GM18861 (cell line): ENCODE data around the gene TMEM221.

Experiments
- ATAC-seq: cut with Tn5 transposase; IDR thresholded peaks from one replicate; pipeline ENCODE4 v1.9.1; 2021; ENCODE audit not compliant: unreplicated experiment

The TMEM221 gene

DNA sequence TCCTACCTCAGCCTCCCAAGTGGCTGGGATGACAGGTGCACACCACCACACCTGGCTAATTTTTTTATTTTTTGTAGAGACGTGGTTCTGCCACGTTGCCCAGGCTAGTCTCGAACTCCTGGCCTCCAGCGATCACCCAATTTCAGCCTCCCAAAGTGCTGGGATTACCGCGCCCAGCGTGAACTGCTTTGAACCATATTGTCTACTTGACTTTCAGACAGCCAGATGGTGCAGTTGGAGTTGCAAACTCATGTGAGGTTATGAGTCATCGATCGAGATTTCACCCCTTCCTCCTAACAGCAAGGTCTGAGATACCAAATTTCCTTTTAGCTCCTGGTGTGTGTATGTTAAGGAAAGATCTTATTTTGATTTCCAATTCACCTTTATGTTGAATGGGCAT is 24.6 kb upstream of the TMEM221 start:
- ATAC-seq: no peak

- ATAC-seq: no peak
Observed at GRCh38 chr19:17471410-17472125, 23.1 kb upstream of the TMEM221 start.

DNA sequence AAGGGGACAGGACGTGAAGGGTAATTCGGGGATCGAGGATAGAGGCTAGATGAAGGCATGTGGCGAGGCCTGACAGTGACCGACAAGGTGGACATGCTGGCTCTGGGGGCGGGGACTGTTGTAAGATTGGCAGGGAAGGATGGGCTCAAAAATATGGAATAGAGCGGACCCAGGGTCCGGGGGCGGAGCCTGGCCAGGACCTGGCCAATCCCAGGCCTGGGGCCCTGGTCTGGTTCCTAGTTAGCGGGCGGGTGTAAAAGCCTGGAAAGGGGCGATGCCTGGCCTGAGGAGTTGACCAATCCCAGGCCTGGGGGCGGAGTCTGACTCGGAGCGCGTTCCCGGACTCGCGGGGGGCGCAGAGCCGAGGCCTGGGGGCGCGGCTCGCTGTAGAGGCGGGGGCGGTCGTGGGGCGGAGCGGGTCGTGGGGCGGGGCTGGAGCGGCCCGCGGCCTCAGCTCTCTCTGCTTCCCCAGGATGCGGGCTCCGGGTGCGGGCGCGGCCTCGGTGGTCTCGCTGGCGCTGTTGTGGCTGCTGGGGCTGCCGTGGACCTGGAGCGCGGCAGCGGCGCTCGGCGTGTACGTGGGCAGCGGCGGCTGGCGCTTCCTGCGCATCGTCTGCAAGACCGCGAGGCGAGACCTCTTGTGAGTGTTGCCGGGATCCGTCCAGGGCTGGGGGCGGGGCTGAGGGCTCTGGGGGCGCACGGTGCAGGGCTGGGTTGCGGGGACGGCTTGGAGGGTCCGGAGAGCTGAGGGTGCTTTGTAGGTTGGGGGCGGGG is 21.8 kb upstream of the TMEM221 start, which contains the start of gene SLC27A1:
SLC27A1 (plus strand) TSS at position 457 of the 774 bp plus-strand sequence; CDS start at position 474, 17 bp downstream.
- ATAC-seq: peak; percentile 65

GRCh38 chr19:17469481-17470067 is 21.1 kb upstream of the TMEM221 start:
- ATAC-seq: peak; percentile 21

DNA sequence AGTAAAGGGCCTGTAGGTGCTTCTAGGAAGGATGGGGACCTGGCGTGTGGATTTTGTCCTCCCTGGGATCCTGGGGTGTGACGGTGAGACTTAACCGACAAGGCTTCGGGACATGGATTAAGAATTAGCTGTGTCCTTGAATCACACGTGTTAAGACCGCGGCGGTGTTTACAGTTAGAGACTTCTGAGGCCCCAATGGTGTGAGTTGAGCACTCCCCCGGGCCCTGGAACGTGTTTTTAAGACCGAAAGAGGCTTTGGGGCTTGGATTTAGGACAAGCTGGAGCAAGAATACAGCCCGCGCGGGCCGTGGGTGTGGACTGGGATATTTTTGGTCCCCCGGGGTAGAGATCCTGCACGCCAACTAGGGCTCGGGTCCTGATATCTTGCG is 20.6 kb upstream of the TMEM221 start:
- ATAC-seq: no peak

DNA sequence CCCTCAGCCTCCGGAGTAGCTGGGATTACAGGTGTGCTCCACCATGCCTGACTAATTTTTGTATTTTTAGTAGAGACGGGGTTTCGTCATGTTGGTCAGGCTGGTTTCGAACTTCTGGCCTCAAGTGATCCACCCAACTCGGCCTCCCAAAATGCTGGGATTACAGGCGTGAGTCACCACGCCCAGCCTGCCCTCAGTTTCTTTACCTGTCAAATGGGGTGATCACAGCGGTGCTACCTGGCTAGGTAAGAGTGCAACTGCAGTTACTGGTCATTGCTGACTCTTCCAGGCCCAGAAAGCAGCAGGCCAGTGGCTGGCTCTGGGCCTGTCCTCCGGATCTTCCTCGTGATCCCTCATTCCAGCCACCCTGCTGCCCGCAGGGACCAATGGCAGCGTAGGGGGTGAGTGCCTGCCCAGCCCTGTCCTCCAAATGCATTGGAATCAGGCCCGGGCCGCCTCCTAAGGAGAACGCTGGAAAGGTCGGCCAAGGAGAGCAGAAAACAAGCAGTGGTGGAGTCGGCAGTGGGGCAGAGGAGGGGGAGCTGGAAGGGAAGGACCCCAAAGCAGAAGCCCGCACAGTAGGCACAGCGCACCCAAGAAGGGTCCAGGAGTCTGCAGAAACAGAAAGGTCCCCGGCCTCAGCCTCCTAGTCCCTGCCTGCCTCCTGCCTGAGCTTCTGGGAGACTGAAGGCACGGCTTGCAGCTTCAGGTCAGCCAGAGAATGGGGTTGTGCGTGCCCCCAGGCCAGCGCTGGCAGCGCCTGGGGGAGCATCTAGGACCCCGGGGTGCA is 20.0 kb upstream of the TMEM221 start:
- ATAC-seq: no peak

GRCh38 chr19:17467471-17468301 is 19.2 kb upstream of the TMEM221 start:
- no peak for ATAC-seq

- no peak for ATAC-seq
Observed at GRCh38 chr19:17466487-17466850, 18.0 kb upstream of the TMEM221 start.

- ATAC-seq: no peak
Observed at GRCh38 chr19:17460372-17461230, 12.1 kb upstream of the TMEM221 start, which contains the start of gene NXNL1. Gene NXNL1 (minus strand): TSS chr19:17460926. CDS start chr19:17460869, 57 bp downstream.

DNA sequence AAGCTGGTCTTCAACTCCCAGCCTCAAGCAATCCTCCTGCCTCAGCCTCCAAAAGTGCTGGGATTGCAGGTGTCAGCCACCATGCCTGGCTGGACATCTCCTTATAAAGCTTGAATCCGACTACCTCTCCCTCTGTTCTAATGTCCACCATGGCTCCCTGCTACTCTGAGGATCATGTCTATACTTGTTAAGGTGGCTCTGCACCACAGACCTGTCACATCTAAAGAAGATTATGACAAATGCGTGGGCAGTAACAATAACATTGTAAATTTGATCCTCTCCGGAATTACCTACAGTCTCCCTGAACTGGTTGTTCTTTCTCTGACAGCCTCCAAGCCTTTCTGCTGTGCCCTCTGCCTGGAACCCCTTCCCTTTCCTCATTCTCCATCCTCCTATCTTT is 10.5 kb upstream of the TMEM221 start:
- no peak for ATAC-seq

GRCh38 chr19:17457616-17458015 is 9.1 kb upstream of the TMEM221 start:
- no peak for ATAC-seq

- ATAC-seq: no peak
Observed at GRCh38 chr19:17456127-17456526, 7.7 kb upstream of the TMEM221 start.

DNA sequence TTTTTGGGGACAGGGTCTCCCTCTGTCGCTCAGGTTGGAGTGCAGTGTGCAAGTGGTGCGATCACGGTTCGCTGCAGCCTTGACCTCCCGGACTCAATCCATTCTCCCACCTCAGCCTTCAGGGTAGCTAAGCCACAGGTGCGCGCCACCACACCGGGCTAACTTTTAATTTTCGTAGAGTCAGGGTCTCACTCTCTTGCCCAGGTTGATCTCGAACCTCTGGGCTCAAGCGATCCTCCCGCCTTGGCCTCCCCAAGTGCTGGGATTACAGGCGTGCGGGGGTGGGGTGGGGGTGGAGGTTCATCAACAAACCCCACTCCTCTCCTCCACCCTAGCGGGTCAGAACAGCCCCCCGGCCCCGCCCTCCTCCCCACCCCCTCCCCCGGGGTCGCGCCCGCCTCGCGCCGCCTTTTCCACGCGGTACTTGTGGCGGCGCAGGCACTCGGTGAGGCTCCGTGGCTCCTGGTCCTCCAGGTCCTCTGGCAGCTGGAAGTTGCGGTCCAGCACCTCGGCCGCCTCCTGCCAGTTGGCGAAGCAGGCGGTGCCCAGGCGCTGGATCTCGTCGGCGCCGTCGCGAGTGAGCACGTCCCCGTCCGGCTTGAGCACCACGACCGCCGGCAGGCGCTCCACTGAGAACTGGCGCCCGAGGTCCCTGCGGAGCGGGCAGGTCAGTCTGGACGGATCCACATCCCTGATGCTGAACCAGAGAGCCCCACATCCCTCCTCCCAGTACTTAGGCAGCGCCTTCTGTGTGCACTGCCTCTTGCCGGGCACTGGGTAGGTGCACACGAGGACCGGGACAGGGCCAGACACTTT is 7.0 kb upstream of the TMEM221 start:
- ATAC-seq: no peak

- no peak for ATAC-seq
Observed at GRCh38 chr19:17454576-17455071, 6.2 kb upstream of the TMEM221 start.

DNA sequence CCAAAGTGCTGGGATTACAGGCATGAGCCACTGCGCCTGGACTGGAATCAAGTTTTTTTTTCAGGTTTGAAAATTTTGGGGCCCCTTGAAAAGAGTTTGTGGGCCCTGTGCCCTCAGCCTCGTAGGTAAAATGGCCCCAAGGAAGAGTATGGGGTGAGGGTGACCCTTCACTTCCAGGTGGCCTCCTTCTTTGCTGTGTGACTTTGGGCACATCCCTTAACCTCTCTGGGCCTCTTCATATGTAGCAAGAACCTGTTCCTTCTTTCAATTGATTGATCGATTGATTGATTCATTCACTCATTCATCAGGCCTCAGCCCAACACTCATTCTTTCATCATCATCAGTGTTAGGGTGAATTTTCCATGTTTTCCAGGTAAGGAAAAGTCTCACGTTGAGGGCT is 3.4 kb upstream of the TMEM221 start:
- ATAC-seq: no peak

DNA sequence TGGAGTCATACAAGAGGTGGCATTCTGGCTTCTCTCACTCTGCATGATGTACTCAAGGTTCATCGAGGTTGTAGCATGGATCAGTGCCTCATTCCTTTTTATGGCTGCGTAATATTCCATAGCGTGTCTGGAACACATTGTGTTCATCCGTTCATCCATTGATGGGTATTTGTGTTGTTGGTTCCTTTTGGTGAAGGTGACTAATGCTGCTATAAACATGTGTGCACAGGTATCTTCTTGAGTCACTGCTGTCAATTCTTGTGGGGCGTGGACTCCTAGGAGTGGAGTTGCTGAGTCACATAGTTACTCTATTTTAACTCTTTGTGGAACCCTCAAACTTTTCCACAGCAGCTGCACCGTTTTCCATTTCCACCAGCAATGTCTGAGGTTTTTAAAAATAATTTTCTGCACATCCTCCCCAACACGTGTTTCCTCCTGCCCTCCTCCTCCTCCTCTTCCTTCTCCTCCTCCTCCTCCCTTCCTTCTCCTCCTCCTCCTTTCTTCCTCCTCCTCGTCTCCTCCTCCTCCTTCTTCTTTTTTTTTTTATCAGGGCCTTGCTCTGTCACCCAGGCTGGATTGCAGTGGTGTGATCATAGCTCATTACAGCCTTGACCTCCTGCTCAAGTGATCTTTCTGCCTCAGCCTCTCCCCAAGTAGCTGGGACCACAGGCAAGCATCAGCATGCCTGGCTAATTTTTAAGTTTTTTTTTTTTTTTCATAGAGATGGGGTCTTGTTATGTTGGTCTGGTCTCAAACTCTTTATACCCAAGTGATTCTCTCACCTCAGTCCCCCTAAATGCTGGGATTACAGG is 2.0 kb upstream of the TMEM221 start:
- no peak for ATAC-seq

DNA sequence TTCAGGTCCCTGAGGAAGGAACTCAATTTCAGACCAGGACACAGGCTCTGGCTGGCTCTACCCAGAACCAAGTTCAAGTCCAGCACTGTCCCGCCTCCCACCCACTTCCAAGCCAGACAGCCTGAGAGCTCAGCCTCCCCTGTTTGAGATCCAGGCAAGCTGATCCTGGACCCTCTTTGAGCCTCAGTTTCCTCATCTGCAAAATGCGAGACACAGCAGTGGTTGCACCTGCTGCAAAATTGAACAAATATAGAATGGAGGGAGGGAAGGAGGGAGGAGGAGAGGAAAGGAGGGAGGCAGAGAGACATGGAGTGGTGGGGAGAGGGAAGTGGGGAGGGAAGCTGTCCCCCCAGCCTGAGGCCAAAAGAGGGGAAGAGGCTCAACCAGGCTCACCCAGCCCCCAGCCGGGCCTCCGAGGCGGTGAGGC is 751 bp downstream of the TMEM221 start:
- ATAC-seq: no peak
